Measurements from ENCODE around the gene LMNB1.
"Not testable (repeated sequence)": the region's sequence is repeated elsewhere in the genome, so short reads cannot be mapped to it uniquely, and the experiment has no call there.

Gene LMNB1, protein sequence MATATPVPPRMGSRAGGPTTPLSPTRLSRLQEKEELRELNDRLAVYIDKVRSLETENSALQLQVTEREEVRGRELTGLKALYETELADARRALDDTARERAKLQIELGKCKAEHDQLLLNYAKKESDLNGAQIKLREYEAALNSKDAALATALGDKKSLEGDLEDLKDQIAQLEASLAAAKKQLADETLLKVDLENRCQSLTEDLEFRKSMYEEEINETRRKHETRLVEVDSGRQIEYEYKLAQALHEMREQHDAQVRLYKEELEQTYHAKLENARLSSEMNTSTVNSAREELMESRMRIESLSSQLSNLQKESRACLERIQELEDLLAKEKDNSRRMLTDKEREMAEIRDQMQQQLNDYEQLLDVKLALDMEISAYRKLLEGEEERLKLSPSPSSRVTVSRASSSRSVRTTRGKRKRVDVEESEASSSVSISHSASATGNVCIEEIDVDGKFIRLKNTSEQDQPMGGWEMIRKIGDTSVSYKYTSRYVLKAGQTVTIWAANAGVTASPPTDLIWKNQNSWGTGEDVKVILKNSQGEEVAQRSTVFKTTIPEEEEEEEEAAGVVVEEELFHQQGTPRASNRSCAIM

DNA sequence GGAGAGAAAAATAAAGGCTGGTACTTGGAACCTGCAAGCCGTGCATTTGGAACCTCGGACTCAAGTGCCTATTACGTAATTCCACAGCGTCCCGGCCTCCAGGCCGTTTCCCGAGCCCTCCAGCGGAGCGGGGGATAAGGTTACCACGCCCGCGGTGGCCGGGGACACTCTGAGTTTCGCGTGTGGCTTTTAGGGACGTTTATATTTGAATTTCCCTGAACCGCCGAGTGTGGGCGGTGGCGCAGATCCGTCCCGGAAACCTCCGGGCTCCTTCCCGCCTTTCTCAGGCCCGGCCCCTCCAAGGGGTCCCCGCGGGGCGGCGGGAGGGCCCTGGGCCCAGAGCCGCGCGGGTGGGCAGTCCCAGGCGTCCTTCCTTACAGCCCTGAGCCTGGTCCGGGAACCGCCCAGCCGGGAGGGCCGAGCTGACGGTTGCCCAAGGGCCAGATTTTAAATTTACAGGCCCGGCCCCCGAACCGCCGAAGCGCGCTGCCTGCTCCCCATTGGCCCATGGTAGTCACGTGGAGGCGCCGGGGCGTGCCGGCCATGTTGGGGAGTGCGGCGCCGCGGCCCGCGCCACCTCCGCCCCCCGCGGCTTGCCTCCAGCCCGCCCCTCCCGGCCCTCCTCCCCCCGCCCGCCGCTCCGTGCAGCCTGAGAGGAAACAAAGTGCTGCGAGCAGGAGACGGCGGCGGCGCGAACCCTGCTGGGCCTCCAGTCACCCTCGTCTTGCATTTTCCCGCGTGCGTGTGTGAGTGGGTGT is at the start of gene LMNB1:
Gene LMNB1, plus strand, starts transcription at position 638 of the 758 bp plus-strand sequence. CDS start 373 bp downstream, outside the sequence.
- peak within 1 kb of the TSS; percentile 98 for H3K27ac ChIP-seq
- no peak for TF ChIP-seq ZFX (IDR thresholded peaks at IDR 0.05)
- TF ChIP-seq, protein P1, sequence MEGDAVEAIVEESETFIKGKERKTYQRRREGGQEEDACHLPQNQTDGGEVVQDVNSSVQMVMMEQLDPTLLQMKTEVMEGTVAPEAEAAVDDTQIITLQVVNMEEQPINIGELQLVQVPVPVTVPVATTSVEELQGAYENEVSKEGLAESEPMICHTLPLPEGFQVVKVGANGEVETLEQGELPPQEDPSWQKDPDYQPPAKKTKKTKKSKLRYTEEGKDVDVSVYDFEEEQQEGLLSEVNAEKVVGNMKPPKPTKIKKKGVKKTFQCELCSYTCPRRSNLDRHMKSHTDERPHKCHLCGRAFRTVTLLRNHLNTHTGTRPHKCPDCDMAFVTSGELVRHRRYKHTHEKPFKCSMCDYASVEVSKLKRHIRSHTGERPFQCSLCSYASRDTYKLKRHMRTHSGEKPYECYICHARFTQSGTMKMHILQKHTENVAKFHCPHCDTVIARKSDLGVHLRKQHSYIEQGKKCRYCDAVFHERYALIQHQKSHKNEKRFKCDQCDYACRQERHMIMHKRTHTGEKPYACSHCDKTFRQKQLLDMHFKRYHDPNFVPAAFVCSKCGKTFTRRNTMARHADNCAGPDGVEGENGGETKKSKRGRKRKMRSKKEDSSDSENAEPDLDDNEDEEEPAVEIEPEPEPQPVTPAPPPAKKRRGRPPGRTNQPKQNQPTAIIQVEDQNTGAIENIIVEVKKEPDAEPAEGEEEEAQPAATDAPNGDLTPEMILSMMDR (conservative IDR thresholded peaks at IDR 0.05): no peak; the same call in 1 of the 2 replicates

DNA sequence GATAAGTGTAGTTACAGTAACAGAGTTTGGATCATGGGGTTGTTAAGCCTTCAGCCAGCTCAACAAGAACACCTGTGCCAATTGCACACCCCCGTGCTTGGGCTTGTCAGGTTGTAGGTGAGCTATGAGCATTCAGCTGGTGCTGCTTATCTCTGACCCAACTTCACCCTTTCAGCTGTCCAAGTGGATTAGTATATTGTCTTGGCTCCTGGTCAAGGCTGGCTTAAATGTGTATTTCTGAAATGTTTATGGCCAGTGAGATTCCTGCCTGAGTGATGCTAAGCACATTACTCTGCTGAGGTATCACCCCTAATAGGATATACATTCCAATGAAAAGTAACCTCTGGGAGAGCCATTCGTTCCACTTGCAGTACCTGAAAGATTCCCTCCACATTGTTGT is 44.2 kb upstream of the LMNB1 start:
- TF ChIP-seq ZFX (IDR thresholded peaks at IDR 0.05): no peak
- TF ChIP-seq, protein P1 (conservative IDR thresholded peaks at IDR 0.05): no peak
- no peak overlapping the region for H3K27ac ChIP-seq

- not testable (repeated sequence) for H3K27ac ChIP-seq
Measured at GRCh38 chr5:126734573-126734972, 42.4 kb upstream of the LMNB1 start.

- TF ChIP-seq, protein P1 (conservative IDR thresholded peaks at IDR 0.05): no peak
- no peak for TF ChIP-seq ZFX (IDR thresholded peaks at IDR 0.05)
- no peak overlapping the region for H3K27ac ChIP-seq
Measured at GRCh38 chr5:126736141-126736540, 40.8 kb upstream of the LMNB1 start.

DNA sequence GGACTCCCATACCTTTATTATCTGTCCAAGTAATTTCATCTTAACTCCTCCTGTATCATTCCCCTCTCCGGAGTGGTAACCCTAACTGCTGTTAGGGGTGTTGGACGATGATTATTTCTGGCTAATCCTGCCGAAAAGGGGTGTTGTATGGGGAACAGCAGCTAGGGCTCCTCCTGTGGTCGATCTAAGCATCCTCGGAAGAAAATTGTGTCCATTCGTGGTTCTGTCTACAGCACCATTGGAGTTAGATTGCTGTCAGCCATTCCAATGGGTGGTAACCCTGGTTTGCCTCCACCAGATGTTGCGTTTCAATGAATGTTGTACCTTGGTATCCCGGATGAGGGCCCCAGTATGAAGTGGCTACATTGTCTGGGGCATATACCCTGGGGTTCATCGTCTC is 35.6 kb upstream of the LMNB1 start:
- TF ChIP-seq ZFX (IDR thresholded peaks at IDR 0.05): no peak
- TF ChIP-seq, protein P1 (conservative IDR thresholded peaks at IDR 0.05): no peak; the same call in 1 of the 2 replicates
- no peak overlapping the region for H3K27ac ChIP-seq

DNA sequence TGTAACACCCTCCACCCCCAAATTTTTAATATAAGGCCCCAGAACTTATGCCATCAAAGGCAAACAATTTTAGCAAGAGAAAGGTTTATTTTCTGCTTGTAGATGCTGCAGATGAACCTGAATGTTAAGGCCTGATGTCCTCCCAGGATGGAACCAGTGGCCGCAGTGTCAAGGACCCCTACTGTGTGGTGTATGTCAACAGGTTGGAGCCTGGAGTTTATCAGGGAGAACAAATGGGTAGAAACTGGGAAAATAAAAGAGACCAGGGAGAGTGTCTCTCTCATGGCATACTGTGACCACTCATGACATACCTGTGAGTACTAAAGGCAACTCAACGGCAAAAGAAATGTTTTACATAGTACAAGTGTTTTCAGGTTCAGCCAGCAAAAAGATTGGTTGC is 34.5 kb upstream of the LMNB1 start:
- no peak overlapping the region for H3K27ac ChIP-seq
- no peak for TF ChIP-seq ZFX (IDR thresholded peaks at IDR 0.05)
- TF ChIP-seq, protein P1 (conservative IDR thresholded peaks at IDR 0.05): no peak

DNA sequence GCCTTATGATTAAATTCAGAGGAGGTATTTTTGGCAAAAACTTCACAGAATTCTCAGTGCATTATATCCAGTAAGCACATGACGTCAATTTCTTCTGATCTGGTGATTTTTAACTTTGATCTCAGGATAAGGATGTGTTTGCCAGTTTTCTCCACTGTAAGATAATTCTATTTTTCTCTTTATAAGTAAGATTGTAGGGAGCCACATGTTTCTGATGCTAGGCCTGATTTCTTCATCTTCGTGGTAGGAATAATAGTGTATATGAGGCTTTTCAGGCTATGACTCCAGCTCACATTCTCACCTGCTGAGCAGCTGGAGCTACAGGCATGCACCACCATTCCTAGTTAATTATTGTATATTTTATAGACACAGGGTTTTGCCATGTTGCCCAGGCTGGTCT is 32.1 kb upstream of the LMNB1 start:
- TF ChIP-seq, protein P1 (conservative IDR thresholded peaks at IDR 0.05): no peak
- TF ChIP-seq ZFX (IDR thresholded peaks at IDR 0.05): no peak
- no peak overlapping the region for H3K27ac ChIP-seq
